GM18517 (cell line): ENCODE measurements around the gene SMAD6.

Experiments used
- ATAC-seq: cut with Tn5 transposase; IDR thresholded peaks from one replicate; pipeline ENCODE4 v1.9.1; 2021; ENCODE audit warnings: mild to moderate bottlenecking, moderate library complexity; ENCODE audit not compliant: unreplicated experiment

SMAD6 gene

DNA sequence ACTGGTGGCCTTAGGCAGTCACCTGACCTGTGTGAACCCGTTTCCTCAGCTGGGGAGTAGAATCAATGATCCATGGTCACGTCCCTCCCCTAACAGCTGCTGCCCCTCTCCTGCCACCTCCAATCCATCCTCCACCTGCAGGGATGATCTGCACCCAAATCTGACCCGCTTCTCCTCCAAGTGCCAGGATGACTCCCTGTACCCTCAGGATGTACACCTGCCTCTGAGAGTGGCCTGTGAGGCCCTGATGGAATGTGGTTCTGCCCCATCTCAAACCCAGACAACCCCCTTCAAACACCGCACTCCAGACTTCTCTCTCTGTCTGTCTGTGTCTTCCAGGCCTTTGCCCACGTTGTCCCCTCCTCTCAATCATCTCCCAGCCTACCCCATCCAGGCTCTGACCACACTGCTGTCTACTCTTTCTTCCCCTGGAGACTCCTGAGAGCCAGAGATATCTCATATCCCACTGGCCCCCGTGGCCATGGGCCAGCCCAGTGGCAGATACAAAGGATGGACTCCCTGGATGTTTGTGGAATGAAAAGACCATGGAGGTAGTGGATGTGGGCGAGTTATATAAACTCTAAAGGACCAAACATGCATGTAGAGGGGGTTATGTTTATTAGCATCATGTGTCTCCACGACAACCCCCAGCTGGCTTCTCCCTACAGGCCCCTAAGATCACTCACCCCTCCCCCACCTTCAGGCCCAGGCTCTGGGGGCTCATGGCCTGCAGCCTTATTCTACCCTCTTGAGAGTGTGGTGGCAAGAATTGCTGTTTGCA is 84.9 kb downstream of the SMAD6 start:
- ATAC-seq: no peak

DNA sequence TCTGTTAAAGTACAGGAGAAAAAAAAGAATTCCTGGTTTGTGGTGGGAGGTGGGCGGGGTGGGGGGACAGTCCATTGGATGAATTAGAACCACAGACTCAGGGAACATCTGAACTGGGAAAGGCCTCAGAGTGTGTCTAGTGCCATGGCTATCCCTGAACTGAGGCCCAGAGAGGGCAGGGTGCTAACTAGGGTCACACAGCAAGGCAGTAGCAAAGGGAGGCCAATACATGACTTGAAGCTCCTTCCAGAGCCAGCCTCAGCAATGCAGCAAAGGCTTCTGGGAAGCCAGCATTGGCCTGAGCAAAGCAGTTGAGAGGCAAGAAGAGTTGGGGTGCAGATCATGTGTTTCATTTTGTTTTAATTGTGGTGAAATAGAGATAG is 85.4 kb downstream of the SMAD6 start:
- ATAC-seq: no peak

- ATAC-seq: no peak
These were observed 86.0 kb downstream of the SMAD6 start for GRCh38 chr15:66788024-66788423.

- ATAC-seq: no peak
These were observed 87.3 kb downstream of the SMAD6 start for GRCh38 chr15:66789029-66790025.

DNA sequence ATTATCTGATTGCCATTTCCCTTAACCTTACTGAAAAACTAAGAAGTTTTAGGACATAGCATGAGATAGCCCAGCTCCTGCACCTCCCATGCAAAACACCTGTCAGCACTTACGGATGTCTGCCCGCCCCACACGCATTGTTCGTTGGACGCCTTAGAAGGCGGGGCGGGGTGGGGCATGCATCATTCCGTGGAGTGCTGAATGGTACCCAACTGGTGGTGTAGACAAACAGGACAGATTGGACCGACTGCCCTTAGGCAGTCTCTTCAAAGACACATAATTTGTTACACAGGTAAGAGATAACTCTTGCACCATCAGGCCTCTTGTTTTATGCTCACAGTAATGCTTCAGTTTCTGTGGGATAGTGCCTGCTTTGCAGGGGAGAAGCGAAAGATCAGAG is 93.8 kb downstream of the SMAD6 start:
- ATAC-seq: no peak

GRCh38 chr15:66796343-66796742 is 94.3 kb downstream of the SMAD6 start:
- no peak for ATAC-seq

DNA sequence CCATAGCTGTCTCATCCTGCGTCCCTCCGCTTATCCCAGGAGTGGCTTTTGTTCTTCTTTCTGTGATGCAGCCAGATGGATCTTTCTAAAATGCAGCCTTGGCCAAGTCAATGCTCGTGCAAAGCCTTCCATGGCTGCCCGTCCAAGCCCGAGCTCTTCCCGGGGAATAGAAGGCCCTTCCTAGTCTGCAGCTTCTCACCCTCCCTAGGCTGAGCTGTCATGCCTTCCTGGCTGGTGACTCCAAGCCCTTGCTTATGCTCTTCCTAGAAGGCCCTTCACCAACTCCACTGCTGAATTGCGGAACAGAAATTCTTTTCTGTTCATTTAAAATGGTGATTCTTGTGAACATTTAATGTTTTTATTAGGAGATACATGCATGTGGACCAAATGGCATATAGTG is 95.9 kb downstream of the SMAD6 start:
- ATAC-seq: no peak

DNA sequence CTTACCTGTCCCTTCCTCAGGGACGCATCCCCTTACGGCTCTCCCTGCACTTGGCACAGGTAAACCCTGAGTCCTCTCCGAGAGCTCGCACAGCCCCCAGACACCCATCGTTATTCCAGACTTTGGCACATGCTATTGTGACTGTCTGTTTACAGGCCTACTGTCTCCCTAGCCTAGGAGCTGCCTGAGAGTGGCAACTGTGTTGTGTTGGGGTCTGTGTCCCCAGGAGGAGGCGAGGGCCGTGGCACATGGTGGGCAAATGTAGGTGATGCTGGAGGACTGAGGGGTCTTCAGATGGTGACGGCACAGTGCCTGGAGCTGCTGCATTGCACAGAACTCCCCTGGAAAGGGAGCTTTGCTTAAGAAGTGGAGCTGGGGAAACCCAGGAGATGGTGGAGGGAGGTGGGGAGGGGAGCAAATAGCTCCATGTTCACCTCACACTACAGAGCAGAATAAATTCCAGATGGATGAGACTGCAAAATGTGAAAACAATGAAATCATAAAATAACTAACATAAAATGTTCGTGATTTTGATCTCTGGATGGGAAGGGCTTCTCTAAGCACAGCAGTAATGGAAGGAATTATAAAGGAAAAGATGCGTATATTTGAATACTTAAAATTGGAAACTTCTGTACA is 96.5 kb downstream of the SMAD6 start:
- ATAC-seq: no peak

DNA sequence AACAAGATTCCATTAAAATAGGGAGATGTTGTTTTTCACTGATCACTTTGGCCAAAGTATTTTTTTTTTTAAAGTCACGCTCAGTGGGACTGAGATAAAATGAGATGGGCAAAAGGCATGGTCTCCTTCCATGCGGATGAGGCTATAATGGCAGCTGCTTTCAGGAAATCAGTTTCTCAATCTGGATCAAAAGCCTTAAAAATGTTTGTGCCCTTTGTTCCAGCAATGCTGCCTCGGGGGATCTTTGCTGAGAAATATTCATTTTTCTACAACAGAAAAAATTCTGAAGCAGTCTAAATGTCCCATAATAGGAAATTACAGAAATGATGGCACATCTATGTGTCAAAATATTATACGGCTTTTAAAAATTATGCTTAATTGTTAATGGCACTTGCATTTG is 97.2 kb downstream of the SMAD6 start:
- no peak for ATAC-seq

GRCh38 chr15:66800584-66801235 is 98.7 kb downstream of the SMAD6 start:
- no peak for ATAC-seq

DNA sequence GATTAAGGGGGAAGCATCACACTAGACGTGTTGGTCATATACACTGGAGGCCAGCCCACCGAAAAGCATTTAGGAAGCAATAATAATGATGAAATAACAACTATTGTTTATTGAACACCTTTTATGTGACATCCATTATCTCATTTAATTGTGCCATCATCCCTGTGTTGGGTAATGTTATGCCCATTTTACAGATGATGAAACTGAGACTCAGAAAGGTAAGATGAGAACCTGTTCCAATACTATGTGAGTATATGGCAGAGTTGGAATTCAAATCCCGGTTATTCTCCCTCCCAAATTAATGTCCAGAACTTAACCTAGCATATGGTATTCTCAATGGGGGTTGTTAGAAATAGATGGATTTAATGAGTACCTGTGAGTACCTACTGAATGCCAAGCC is 99.2 kb downstream of the SMAD6 start:
- ATAC-seq: no peak

DNA sequence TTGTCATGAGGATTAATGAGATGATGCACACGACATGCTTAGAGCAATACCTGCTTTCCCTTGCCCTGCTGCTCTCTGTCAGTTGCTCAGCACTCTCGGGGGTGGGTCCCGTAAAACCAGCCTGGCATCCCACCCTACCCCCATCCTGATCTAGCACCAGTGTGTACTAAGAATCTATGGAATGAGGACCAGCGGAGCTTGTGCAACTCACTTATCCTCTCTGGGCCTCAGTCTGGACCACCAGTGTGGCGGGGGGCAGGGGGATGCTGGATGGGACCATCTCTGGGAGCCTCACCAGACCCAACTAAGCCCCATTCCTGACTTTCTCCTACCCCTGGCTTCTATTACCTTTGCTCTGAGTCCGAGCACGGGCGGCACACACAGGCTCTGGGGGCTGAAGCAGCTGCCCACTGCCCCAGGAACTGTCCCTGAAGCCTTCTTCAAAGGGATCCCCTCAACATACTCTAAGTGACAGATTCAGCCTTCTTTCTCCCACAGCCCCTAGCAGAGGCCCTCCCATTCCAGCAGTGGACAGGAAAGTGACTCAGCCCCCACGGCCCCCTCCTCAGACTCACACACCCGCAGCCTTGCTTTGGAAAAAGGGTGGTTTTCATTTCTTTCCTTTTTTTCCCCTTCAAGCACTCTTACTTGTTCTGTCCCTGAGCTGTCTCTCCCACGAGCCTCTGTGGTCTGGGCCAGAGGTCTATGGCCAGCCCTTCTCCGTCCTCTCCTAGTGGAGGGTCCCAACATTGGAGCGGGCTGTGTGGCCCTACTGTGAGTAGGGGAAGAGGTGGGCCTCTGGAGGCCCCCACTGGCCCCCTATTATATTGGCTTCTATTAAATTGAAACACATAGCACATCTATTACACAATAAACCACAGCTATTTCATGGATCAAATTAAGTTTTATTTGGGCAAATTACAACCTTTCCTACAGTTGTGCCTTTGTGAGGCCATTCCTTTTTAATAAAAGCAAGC is 100.3 kb downstream of the SMAD6 start:
- ATAC-seq: no peak

GRCh38 chr15:66803182-66803729 is 101.2 kb downstream of the SMAD6 start:
- no peak for ATAC-seq

DNA sequence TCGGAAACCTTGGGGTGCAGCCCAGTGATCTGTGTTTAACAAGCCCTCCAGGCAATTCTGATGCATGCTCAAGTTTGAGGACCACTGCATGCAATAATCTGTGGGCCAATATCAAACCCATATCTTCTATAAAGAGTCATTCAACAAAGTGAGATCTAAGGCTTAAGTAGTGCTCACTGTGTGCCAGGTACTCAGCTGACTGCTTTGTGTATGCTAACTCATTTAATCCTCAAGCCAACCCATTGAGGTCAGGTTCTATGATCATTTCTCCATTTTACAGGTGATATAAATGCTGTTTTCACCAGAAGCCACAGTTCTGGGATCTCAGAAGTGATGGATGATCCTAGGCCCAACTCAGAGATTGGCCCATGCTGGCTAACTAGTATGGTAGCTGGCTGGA is 101.7 kb downstream of the SMAD6 start:
- no peak for ATAC-seq

DNA sequence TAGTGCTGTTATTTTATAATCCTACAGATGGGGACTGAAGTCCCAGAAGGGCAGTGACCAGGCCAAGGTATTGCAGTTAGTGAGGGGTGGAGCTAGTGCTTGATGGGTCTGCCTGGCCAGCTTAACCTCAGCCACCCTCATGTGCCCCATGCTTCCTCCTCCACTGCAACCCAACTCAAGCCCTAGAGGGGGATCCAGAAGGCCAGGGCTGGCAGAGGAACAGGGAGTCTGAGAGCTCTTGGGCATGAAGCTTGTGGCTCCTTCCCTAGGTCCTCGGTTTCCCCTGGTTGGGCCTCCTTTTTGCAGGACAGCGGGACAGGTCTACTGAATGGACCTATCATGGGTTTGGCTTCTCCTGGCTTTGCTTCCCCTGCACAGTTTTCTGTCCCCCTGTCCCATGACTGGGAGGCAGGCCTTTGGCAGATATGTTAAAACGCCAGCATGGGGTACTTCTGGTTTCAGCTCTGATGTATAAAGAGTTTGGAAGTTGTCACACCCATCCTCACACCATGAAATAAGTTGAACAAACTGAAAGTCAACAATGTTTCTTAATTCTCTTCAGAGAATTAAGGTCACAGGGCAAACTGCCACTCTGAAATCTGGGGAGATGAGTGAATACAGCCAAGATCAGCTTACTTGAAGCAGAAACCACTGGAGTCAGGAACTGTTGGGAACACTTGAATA is 103.3 kb downstream of the SMAD6 start:
- ATAC-seq: no peak

GRCh38 chr15:66808181-66808824 is 106.3 kb downstream of the SMAD6 start:
- ATAC-seq: no peak

GRCh38 chr15:66809664-66810063 is 107.6 kb downstream of the SMAD6 start:
- ATAC-seq: no peak

DNA sequence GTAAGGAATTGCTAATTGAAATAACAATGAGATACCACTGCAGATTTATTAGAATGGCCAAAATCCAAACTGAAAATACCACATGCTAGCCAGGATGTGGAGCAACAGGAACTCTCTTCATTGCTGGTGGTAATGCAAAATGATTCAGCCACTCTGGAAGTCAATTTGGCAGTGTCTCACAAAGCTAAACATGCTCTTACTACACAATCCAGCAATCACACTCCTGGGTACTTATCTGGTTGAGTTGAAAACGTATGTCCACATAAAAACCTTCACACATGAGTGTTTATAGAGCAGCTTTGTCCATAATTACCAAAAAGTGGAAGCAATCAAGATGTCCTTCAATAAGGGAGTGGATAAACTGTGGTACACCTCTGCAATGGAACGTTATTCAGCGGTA is 113.3 kb downstream of the SMAD6 start:
- ATAC-seq: no peak
